ENCODE results near the gene PCYT1A. TPM values are rescaled to one million over a fixed set of nuclear protein-coding genes. Genes with fewer than 3 reads are reported as not detected.

Gene PCYT1A
- total and polyA plus RNA-seq, 2 donors (not counting 1 experiment from before 2014, with no cell fraction given), result 56.6 to 61.2 TPM

GRCh38 chr3:196220991-196221390 is 66.5 kb downstream of the PCYT1A start:
- 78% methylated on average over 6 of the region's 7 CpGs for WGBS (ENCODE audit: insufficient coverage)
- ATAC-seq (ENCODE audit: low read depth), result no peak

GRCh38 chr3:196220587-196220986 is 66.9 kb downstream of the PCYT1A start:
- H4K20me1 ChIP-seq (ENCODE audit: control insufficient read depth, insufficient read depth, low read length, poor library complexity, severe bottlenecking), result no peaks in the 10 kb centered on the region
- Mint-ChIP-seq H3K4me3 (no peak overlapping the region), H3K4me1 (peaks cover 17% of the 10 kb centered on the region), H3K27me3 (no peaks in the 10 kb centered on the region), H3K9me3 (ENCODE audit: insufficient read depth) (no peaks in the 10 kb centered on the region), H3K27ac (no peak overlapping the region)
- H3K4me1 ChIP-seq (ENCODE audit: control insufficient read depth in 2 of 2, insufficient read depth in 2 of 2, low read length in 2 of 2), result peaks cover 7 to 15% of the 10 kb centered on the region in 2 donors
- H3K4me2 ChIP-seq (replicated peaks; ENCODE audit: low read depth, low read length, poor library complexity, severe bottlenecking), result no peak overlapping the region
- H3K9me3 ChIP-seq (ENCODE audit: control extremely low read depth in 1 of 3, control insufficient read depth in 2 of 3, insufficient read depth in 1 of 3, low read length in 2 of 3), result no peaks in the 10 kb centered on the region
- intact Hi-C loops (cut with micrococcal nuclease), result no loop called here
- ATAC-seq (ENCODE audit: low read depth) (no peak), DNase-seq (no peak)
- H3K36me3 ChIP-seq (replicated peaks in 1 of 2; ENCODE audit: control extremely low read depth in 1 of 2, control insufficient read depth in 1 of 2, extremely low read depth in 1 of 2, insufficient read depth in 2 of 2, low read length in 1 of 2), result no peaks in the 10 kb centered on the region
- no peak overlapping the region for H3K9ac ChIP-seq (ENCODE audit: low read length)
- no peak overlapping the region for H3K27ac ChIP-seq (ENCODE audit: low read length in 2 of 2)
- CTCF ChIA-PET, result interaction anchor here (0.6 kb wide), 1 partner anchor 120 kb away, joined by 3 read pairs; no protein-coding TSS in a partner anchor
- H3K4me3 ChIP-seq (ENCODE audit: control extremely low read depth in 1 of 5, extremely low read depth in 1 of 5, insufficient read depth in 1 of 5, low read depth in 2 of 5, low read length in 4 of 5), result no peak overlapping the region
- H3K27me3 ChIP-seq (replicated peaks in 1 of 4; ENCODE audit: control extremely low read depth in 1 of 4, control insufficient read depth in 3 of 4, insufficient read depth in 4 of 4, low read length in 3 of 4), result no peaks in the 10 kb centered on the region
- H2AFZ ChIP-seq (ENCODE audit: insufficient read depth, low read depth, low read length, poor library complexity, severe bottlenecking), result no peak overlapping the region
- POLR2A ChIA-PET, result interaction anchor here (0.7 kb wide), 1 partner anchor 149 kb away, joined by 11 read pairs; no protein-coding TSS in a partner anchor
- no peaks in the 10 kb centered on the region for H3K79me2 ChIP-seq (ENCODE audit: control insufficient read depth, insufficient read depth, low read length)
- 94% methylated on average over 4 of the region's 10 CpGs for WGBS (ENCODE audit: insufficient coverage)
- TF ChIP-seq CTCF (IDR thresholded peaks at IDR 0.05) (no peak), EZH2 (IDR thresholded peaks at IDR 0.05; ENCODE audit: borderline replicate concordance, insufficient read depth, low read depth, low read length, poor library complexity, severe bottlenecking) (no peak)

More at GRCh38 chr3:196220991-196221390, 66.5 kb downstream of the PCYT1A start:
- Mint-ChIP-seq H3K4me1 (peaks cover 17% of the 10 kb centered on the region), H3K27ac (no peak overlapping the region), H3K4me3 (no peak overlapping the region), H3K9me3 (ENCODE audit: insufficient read depth) (no peaks in the 10 kb centered on the region), H3K27me3 (no peaks in the 10 kb centered on the region)
- CTCF ChIA-PET, result interaction anchor here (0.6 kb wide), 2 partner anchors 120 to 1186 kb away, joined by 3 to 4 read pairs; no protein-coding TSS in a partner anchor
- DNase-seq, result no peak
- no peak for TF ChIP-seq CTCF (IDR thresholded peaks at IDR 0.05)
- TF ChIP-seq EZH2 (IDR thresholded peaks at IDR 0.05; ENCODE audit: borderline replicate concordance, insufficient read depth, low read depth, low read length, poor library complexity, severe bottlenecking), result no peak
- Histone ChIP-seq H3K36me3 (replicated peaks in 1 of 2; ENCODE audit: control extremely low read depth in 1 of 2, control insufficient read depth in 1 of 2, extremely low read depth in 1 of 2, insufficient read depth in 2 of 2, low read length in 1 of 2) (no peaks in the 10 kb centered on the region), H3K4me2 (replicated peaks; ENCODE audit: low read depth, low read length, poor library complexity, severe bottlenecking) (no peak overlapping the region), H3K4me1 (ENCODE audit: control insufficient read depth in 2 of 2, insufficient read depth in 2 of 2, low read length in 2 of 2) (peaks cover 7 to 15% of the 10 kb centered on the region in 2 donors), H3K27me3 (replicated peaks in 1 of 4; ENCODE audit: control extremely low read depth in 1 of 4, control insufficient read depth in 3 of 4, insufficient read depth in 4 of 4, low read length in 3 of 4) (no peaks in the 10 kb centered on the region), H3K79me2 (ENCODE audit: control insufficient read depth, insufficient read depth, low read length) (no peaks in the 10 kb centered on the region), H3K27ac (ENCODE audit: low read length in 2 of 2) (no peak overlapping the region), H3K9me3 (ENCODE audit: control extremely low read depth in 1 of 3, control insufficient read depth in 2 of 3, insufficient read depth in 1 of 3, low read length in 2 of 3) (no peaks in the 10 kb centered on the region), H4K20me1 (ENCODE audit: control insufficient read depth, insufficient read depth, low read length, poor library complexity, severe bottlenecking) (no peaks in the 10 kb centered on the region), H3K9ac (ENCODE audit: low read length) (no peak overlapping the region), H3K4me3 (ENCODE audit: control extremely low read depth in 1 of 5, extremely low read depth in 1 of 5, insufficient read depth in 1 of 5, low read depth in 2 of 5, low read length in 4 of 5) (no peak overlapping the region), H2AFZ (ENCODE audit: insufficient read depth, low read depth, low read length, poor library complexity, severe bottlenecking) (no peak overlapping the region)
- intact Hi-C loops (cut with micrococcal nuclease), result no loop called here
- POLR2A ChIA-PET, result interaction anchor here (0.7 kb wide), 1 partner anchor 149 kb away, joined by 11 read pairs; no protein-coding TSS in a partner anchor

Data from B cell (primary cell).